ENCODE results near the gene CTPS2.
"Not testable (repeated sequence)": the region's sequence is repeated elsewhere in the genome, so short reads cannot be mapped to it uniquely, and the experiment has no call there.

The CTPS2 gene

DNA sequence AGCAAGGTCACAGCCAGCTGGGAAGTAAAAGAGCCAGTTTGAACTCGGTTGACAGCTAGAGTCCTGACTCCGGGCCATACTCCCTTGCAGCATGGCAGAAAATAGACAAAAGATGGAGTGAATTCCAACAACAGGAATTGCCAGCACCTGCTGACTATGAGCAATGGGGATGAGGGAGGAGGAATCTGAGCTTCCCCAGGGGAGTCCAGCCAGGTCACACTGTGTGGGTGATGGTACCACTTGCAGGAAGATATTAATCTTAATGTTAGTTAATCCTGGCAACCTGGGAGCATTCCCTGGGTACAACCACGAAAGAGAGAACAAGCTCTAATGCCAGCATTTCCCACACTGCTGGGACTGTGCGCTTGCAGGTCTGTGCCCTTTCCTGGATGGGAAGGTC lies 110.6 kb downstream of the CTPS2 start:
- DNase-seq: no peak

DNA sequence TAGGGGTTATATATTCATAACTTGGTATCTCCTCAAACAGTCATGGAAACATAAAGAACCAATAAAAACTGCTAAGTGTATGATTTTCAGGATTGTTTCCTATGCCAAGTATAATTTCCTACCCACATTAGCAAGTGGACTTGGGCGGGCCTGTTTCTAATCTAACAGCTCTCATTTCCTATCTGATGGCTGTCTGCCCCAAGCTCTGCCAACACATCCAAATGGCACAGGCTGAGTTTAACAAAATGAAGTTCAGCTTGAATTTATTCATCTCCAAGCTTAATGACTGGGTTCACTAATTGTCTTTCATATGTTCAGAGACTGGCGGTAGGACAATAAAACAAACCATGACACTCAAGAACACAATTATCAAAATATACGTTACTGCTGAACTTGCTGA lies 118.0 kb downstream of the CTPS2 start:
- DNase-seq: no peak

DNA sequence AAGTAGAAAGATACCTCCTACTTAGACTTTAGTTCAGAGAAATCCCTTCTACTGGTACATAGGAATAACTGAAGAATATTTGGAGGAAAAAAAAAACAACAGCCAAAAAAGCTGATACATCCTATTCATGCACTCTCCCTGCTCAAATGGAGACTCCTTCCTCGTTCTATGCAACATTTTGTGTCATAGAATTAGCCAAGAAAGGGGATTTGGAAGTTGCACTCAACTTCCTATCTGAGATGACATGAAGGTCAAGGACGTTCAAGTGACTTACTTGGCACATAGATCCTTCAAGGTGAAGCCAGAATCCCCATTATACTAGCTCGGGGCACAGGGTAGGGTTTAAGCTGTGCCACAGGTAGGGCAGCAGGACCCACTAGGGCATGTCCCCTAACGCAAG lies 118.7 kb downstream of the CTPS2 start:
- no peak for DNase-seq

- no peak for DNase-seq
Measured at GRCh38 chrX:16592194-16592770, 120.2 kb downstream of the CTPS2 start.

GRCh38 chrX:16589826-16590225 lies 122.6 kb downstream of the CTPS2 start:
- no peak for DNase-seq

- no peak for DNase-seq
Measured at GRCh38 chrX:16589211-16589610, 123.3 kb downstream of the CTPS2 start.

DNA sequence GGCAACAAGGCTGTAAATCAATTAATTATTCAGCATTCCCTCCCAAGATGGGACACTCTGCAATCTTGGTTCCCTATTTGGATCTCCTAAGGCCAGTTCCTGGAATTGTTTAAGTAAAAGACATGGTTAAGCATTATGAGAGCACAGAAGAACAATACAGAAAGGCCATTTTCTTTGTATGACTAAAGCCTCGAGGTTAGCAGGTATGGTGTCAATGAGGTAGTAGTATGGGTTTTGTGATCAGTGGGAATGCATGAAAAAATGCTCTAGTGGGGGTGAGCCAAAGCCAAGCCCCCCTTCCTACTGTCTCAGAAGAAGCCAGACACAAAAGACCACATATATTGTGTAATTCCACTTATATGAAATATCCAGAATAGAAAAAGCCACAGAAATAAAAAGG lies 124.2 kb downstream of the CTPS2 start:
- DNase-seq: no peak

GRCh38 chrX:16587836-16588235 lies 124.6 kb downstream of the CTPS2 start:
- DNase-seq: no peak

GRCh38 chrX:16586377-16587112 lies 125.9 kb downstream of the CTPS2 start:
- DNase-seq: no peak

GRCh38 chrX:16585486-16586376 lies 126.7 kb downstream of the CTPS2 start:
- no peak for DNase-seq

- not testable (repeated sequence) for DNase-seq
Measured at GRCh38 chrX:16580004-16580797, 132.3 kb downstream of the CTPS2 start.

GRCh38 chrX:16579517-16579916 lies 133.0 kb downstream of the CTPS2 start:
- DNase-seq: no peak

- DNase-seq: no peak
Measured at GRCh38 chrX:16578218-16578617, 134.3 kb downstream of the CTPS2 start.

DNA sequence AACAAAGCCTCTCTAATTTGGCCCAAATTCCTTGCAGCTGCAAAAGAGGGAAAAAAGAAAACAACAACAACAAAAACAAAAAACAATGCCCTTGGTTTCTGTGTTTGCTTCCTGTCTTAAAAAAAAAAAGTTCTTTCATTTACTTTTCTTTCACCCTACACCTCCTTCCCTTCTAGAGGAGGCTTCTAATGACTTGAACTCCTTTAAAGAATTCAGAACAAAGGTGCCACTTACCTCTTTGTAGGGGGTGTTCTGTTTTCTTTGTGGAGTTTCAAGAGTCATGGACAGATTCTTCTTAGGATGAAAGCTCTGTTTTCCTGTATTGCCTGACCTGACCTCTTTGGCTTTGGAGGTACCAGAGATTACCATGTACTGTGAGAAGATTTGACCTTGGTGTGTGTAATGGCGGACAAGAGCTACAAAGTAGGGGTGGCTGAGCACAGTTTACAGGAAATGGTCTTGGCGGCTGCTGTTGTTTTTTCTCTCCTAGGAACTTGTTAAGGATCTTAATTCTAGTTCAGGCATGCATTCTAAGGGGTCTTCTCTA lies 134.9 kb downstream of the CTPS2 start:
- no peak for DNase-seq

- not testable (repeated sequence) for DNase-seq
Measured at GRCh38 chrX:16575388-16575787, 137.1 kb downstream of the CTPS2 start.

DNA sequence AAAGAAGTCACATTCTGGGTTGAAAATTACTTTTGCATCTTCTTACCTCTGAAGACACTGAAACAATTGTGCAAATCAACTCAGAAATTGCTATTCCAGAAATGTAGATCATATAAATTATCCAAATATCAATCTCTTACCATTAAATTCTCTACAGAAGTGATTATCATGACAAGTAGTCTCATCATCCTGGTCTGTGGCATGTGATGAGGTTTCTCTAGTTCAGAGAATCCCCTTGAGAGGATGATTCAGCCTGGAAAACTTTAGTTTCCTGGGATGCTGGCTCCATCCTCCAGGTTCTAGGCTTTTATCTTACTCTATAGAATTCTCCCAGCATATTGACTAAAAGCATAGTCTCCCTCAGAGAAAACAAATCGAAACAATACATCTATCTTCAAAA lies 138.7 kb downstream of the CTPS2 start:
- DNase-seq: no peak

DNA sequence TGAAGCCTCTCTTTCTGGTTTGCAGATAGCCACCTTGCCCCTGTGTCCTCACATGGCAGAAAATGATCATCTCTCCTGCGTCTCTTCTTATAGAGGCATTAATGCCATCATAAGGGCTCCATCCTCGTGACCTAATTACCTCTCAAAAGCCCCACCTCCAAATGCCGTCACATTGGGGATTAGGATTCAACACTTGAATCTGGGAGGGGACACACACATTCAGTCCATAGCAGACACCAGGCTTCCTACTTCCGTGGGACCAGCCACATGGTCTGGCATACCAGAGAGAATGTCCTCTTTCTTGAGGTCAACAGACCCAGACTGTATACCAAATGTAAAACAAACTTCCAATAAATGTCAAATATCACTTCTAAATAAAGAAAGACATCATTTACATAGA lies 144.8 kb downstream of the CTPS2 start:
- DNase-seq: no peak

DNA sequence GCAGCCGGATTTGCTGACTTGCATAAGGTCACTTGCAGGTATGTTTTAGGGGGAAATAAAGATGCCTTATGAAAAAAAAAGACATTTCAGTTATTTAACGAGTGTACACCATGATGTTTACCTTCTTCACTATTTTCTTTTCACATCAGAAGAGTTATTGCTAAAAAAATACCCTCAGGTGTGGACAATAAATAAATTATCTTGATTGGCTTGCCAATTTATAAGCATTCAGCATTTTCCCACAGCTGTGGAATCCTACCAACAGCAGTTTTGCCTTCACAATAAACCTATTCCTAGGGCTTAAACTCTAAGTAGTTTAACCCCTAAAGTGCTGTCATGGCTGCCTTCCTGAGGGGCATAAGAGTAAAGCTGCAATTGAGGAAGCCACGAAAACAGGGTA lies 145.9 kb downstream of the CTPS2 start:
- DNase-seq: no peak

- no peak for DNase-seq
Measured at GRCh38 chrX:16560173-16560572, 152.3 kb downstream of the CTPS2 start.

- no peak for DNase-seq
Measured at GRCh38 chrX:16559206-16559619, 153.3 kb downstream of the CTPS2 start.

- DNase-seq: no peak
Measured at GRCh38 chrX:16558489-16558888, 154.0 kb downstream of the CTPS2 start.

DNA sequence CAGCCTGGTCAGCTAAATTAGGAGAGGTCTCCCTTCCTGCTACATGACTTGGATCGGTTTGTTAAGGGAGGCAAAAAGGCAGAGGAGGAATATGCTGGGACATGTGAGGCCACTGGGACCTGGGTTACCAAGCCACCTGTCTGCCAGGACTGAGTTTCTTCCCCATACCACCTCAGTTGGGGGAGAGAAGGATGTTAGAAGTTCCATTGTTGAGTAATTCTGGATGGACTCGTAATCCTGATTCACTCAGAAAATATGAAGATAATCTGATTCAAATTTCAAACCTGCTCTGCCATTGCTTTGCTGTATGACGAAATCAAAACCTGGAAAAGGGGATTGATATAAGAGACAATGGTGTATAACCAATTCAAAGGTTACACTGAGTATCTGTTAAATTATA lies 159.9 kb downstream of the CTPS2 start:
- no peak for DNase-seq

GRCh38 chrX:16547644-16548043 lies 164.8 kb downstream of the CTPS2 start:
- DNase-seq: no peak

Data from NCI-H2227 treated with DMSO at 0.1 percent for 48 hours (cell line).